MM.1S (cell line): ENCODE results near the gene MARCHF9.

Experiments
- DNase-seq: peaks from one replicate; pipeline ENCODE4 v3.0.0-alpha.2; 2015
- H2AFZ ChIP-seq: fragments of 300-600 bp; sonication (generic); 2 replicates; pipeline ENCODE4 v1.6.0; 2016; ENCODE audit warnings: antibody characterized with exemption, low read length
- H3F3A ChIP-seq: fragments of 300-600 bp; sonication (generic); 2 replicates; pipeline ENCODE4 v1.6.1; 2016; ENCODE audit warnings: mild to moderate bottlenecking, antibody characterized with exemption, low read length, moderate library complexity, mixed read lengths; ENCODE audit not compliant: insufficient read depth
- H3K27ac ChIP-seq: fragments of 300-600 bp; sonication (generic); 2 replicates; pipeline ENCODE4 v1.5.1; 2016; ENCODE audit warnings: mild to moderate bottlenecking, low read length
- H3K27me3 ChIP-seq: fragments of 300-600 bp; sonication (generic); replicated peaks from 2 replicates; pipeline ENCODE4 v1.6.0; 2016; ENCODE audit warnings: low read length; ENCODE audit not compliant: insufficient read depth
- H3K36me3 ChIP-seq: fragments of 300-600 bp; sonication (generic); replicated peaks from 2 replicates; pipeline ENCODE4 v1.6.1; 2016; ENCODE audit warnings: mild to moderate bottlenecking, low read length, mixed read lengths; ENCODE audit not compliant: insufficient read depth
- H3K4me1 ChIP-seq: fragments of 300-600 bp; sonication (generic); 2 replicates; pipeline ENCODE4 v1.6.1; 2016; ENCODE audit warnings: low read length, mixed read lengths
- H3K4me2 ChIP-seq: fragments of 300-600 bp; sonication (generic); 2 replicates; pipeline ENCODE4 v1.6.0; 2016; ENCODE audit warnings: low read depth, low read length
- H3K4me3 ChIP-seq: fragments of 300-600 bp; sonication (generic); 2 replicates; pipeline ENCODE4 v1.5.1; 2016; ENCODE audit warnings: low read length, mixed read lengths
- H3K79me2 ChIP-seq: fragments of 300-600 bp; sonication (generic); 2 replicates; pipeline ENCODE4 v1.6.1; 2016; ENCODE audit warnings: mixed run types, low read length, mixed read lengths
- H3K9ac ChIP-seq: fragments of 300-600 bp; sonication (generic); 2 replicates; pipeline ENCODE4 v1.6.1; 2016; ENCODE audit warnings: low read length, mixed read lengths
- H3K9me2 ChIP-seq: fragments of 300-600 bp; sonication (generic); replicated peaks from 2 replicates; pipeline ENCODE4 v1.6.1; 2016; ENCODE audit warnings: mild to moderate bottlenecking, low read length, mixed read lengths; ENCODE audit not compliant: insufficient read depth
- H3K9me3 ChIP-seq: fragments of 300-600 bp; sonication (generic); replicated peaks from 2 replicates; pipeline ENCODE4 v1.6.1; 2016; ENCODE audit warnings: mild to moderate bottlenecking, low read length, mixed read lengths; ENCODE audit not compliant: insufficient read depth
- H4K20me1 ChIP-seq: fragments of 300-600 bp; sonication (generic); 2 replicates; pipeline ENCODE4 v1.6.1; 2016; ENCODE audit warnings: mild to moderate bottlenecking, low read length, moderate library complexity, mixed read lengths; ENCODE audit not compliant: insufficient read depth
- EZH2 ChIP-seq: fragments of 300-600 bp; sonication (generic); optimal IDR thresholded peaks from 2 replicates; pipeline ENCODE3; 2017; ENCODE audit warnings: low read depth, mild to moderate bottlenecking, antibody characterized with exemption, low read length, mixed read lengths
- EZH2phosphoT487 ChIP-seq: fragments of 300-600 bp; sonication (generic); IDR thresholded peaks from 2 replicates; pipeline ENCODE4 v1.6.1; 2018; ENCODE audit warnings: antibody characterized with exemption, low read length
- TF ChIP-seq, protein P1 (sequence below): fragments of 300-600 bp; sonication (generic); IDR thresholded peaks from 2 replicates; pipeline ENCODE4 v1.5.1; 2016; ENCODE audit warnings: antibody characterized with exemption, low read length, mixed read lengths

MARCHF9 gene

DNA sequence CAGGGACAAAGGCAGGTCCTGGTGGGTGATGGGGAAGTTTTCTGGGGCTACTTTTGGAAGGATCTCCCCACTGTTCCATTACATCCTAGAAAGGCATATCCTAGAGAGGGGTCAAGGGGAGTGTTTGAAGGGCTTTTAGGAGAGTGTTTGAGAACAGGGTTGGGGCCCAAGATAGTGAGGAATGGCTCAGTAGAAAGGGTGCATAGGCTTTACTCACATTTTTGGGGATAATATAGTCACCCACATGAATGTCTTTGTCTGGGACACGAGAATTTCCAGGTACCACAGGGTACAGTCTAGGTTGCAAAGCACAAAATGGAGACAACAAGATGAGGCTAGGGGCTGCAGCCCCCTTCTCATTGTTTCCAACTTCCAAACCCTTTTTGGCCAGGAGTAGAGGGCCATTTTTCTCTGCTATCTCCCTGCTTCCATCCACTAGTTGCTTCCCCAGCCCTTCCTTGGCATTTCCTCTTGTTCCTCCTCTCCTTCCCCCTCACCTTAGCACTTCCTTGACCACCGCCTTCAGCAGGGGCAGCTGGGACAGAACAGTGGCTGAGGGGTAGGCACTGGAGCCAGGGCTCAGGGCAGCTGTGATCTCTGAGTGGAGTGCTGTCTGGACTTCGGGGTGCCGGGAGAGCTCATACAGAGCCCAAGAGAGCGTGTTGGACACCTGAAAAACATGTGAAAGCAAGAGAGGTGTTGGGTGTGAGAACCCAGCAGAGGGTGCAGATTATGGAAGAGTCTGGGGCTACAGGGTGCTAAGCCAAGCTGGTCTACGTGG lies 9.2 kb downstream of the MARCHF9 start:
- no peaks in the 10 kb centered on the region for H3K9me3 ChIP-seq
- H3K4me2 ChIP-seq: peak overlapping the region; percentile 90; the same call in 1 of the 2 replicates
- H4K20me1 ChIP-seq: no peaks in the 10 kb centered on the region
- H3K9ac ChIP-seq: no peak overlapping the region
- DNase-seq: no peak
- H3K27ac ChIP-seq: no peak overlapping the region
- H3K4me1 ChIP-seq: peaks cover 6% of the 10 kb centered on the region; the same call in 1 of the 2 replicates
- peaks cover 34% of the 10 kb centered on the region for H3K27me3 ChIP-seq
- no peaks in the 10 kb centered on the region for H3K79me2 ChIP-seq
- H3K4me3 ChIP-seq: peak overlapping the region; percentile 60
- TF ChIP-seq EZH2: no peak
- TF ChIP-seq, protein P1, sequence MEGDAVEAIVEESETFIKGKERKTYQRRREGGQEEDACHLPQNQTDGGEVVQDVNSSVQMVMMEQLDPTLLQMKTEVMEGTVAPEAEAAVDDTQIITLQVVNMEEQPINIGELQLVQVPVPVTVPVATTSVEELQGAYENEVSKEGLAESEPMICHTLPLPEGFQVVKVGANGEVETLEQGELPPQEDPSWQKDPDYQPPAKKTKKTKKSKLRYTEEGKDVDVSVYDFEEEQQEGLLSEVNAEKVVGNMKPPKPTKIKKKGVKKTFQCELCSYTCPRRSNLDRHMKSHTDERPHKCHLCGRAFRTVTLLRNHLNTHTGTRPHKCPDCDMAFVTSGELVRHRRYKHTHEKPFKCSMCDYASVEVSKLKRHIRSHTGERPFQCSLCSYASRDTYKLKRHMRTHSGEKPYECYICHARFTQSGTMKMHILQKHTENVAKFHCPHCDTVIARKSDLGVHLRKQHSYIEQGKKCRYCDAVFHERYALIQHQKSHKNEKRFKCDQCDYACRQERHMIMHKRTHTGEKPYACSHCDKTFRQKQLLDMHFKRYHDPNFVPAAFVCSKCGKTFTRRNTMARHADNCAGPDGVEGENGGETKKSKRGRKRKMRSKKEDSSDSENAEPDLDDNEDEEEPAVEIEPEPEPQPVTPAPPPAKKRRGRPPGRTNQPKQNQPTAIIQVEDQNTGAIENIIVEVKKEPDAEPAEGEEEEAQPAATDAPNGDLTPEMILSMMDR: no peak
- TF ChIP-seq EZH2phosphoT487: no peak
- no peaks in the 10 kb centered on the region for H3K9me2 ChIP-seq
- H3F3A ChIP-seq: no peaks in the 10 kb centered on the region
- H3K36me3 ChIP-seq: no peaks in the 10 kb centered on the region
- H2AFZ ChIP-seq: no peak overlapping the region

DNA sequence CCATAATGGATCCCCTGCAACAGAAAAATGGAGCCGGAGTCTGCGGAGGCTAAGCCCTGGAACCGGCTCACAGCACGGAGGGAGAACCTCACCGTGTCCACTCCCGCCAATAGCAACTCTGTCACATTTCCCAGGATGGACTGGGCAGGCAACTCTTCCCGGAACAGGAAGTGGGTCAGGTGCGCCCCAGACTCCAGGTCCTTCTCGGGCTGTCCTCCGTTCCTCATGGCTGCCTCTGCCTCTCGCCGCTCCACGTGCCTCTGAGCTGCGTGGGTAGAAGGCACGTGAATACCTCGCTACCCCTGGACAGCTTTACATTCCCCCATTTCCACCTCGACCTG lies 9.7 kb downstream of the MARCHF9 start:
- Histone ChIP-seq H3K4me2 (peak overlapping the region; percentile 90), H3K27ac (no peak overlapping the region), H3K9ac (peak overlapping the region; percentile 34; the same call in 1 of the 2 replicates), H4K20me1 (no peaks in the 10 kb centered on the region), H3K9me3 (no peaks in the 10 kb centered on the region), H3F3A (no peaks in the 10 kb centered on the region), H3K4me1 (peaks cover 6% of the 10 kb centered on the region; the same call in 1 of the 2 replicates), H2AFZ (peak overlapping the region; percentile 84), H3K36me3 (no peaks in the 10 kb centered on the region), H3K9me2 (no peaks in the 10 kb centered on the region), H3K4me3 (peak overlapping the region; percentile 60), H3K79me2 (no peaks in the 10 kb centered on the region), H3K27me3 (peaks cover 34% of the 10 kb centered on the region)
- TF ChIP-seq EZH2 (no peak), EZH2phosphoT487 (no peak)
- TF ChIP-seq, protein P1: no peak
- DNase-seq: no peak

- H3K27me3 ChIP-seq: peaks cover 34% of the 10 kb centered on the region
- peak overlapping the region; percentile 34; the same call in 1 of the 2 replicates for H3K9ac ChIP-seq
- H3K79me2 ChIP-seq: no peaks in the 10 kb centered on the region
- H3F3A ChIP-seq: no peaks in the 10 kb centered on the region
- H3K4me1 ChIP-seq: peaks cover 6% of the 10 kb centered on the region; the same call in 1 of the 2 replicates
- H4K20me1 ChIP-seq: no peaks in the 10 kb centered on the region
- peak; percentile 21 for DNase-seq
- H3K9me3 ChIP-seq: no peaks in the 10 kb centered on the region
- peak overlapping the region; percentile 90 for H3K4me2 ChIP-seq
- H3K9me2 ChIP-seq: no peaks in the 10 kb centered on the region
- peak overlapping the region; percentile 60 for H3K4me3 ChIP-seq
- no peak for TF ChIP-seq EZH2phosphoT487
- TF ChIP-seq, protein P1: peak; percentile 50
- peak overlapping the region; percentile 84 for H2AFZ ChIP-seq
- no peaks in the 10 kb centered on the region; the same call in 1 of the 2 replicates for H3K36me3 ChIP-seq
- H3K27ac ChIP-seq: no peak overlapping the region
Observed at GRCh38 chr12:57765003-57765697, 10.2 kb downstream of the MARCHF9 start.
